Measurements from ENCODE around the gene FOXO1. TPM values are rescaled to one million over a fixed set of nuclear protein-coding genes. Genes with fewer than 3 reads are reported as not detected.

The FOXO1 gene
- total RNA-seq, 1 donor from 2014 or later: 50.4 TPM

GRCh38 chr13:40599124-40599523, 67.3 kb downstream of the FOXO1 start:
- intact Hi-C loops (cut with micrococcal nuclease): loop anchor here (1.0 to 5.0 kb wide), 3 partner anchors 14 to 532 kb away; no protein-coding TSS in a partner anchor
- POLR2A ChIA-PET: interaction anchor here (0.6 to 1.6 kb wide), 8 partner anchors 9 to 539 kb away, joined by 3 to 10 read pairs (median 4); no protein-coding TSS in a partner anchor
- no peak overlapping the region for H3K4me3 Mint-ChIP-seq
- CTCF ChIA-PET: interaction anchor here (1.3 kb wide), 1 partner anchor 83 kb away, joined by 3 read pairs; no protein-coding TSS in a partner anchor
- peaks cover 91% of the 10 kb centered on the region for H3K4me1 Mint-ChIP-seq
- TF ChIP-seq CTCF (IDR thresholded peaks at IDR 0.05): no peak
- no peaks in the 10 kb centered on the region for H3K27me3 Mint-ChIP-seq
- peaks cover 3% of the 10 kb centered on the region for H3K36me3 Mint-ChIP-seq (ENCODE audit: low read depth)
- ATAC-seq (ENCODE audit: low read depth) (peak; percentile 45), DNase-seq (no peak)
- H3K27ac Mint-ChIP-seq: peak overlapping the region; percentile 76
- H3K9me3 Mint-ChIP-seq: no peaks in the 10 kb centered on the region

- Mint-ChIP-seq H3K27ac (peak overlapping the region; percentile 76), H3K9me3 (no peaks in the 10 kb centered on the region), H3K36me3 (ENCODE audit: low read depth) (peaks cover 3% of the 10 kb centered on the region), H3K4me3 (no peak overlapping the region), H3K27me3 (no peaks in the 10 kb centered on the region), H3K4me1 (peaks cover 92% of the 10 kb centered on the region)
- DNase-seq: no peak
- CTCF ChIA-PET: interaction anchor here (1.3 kb wide), 1 partner anchor 84 kb away, joined by 3 read pairs; no protein-coding TSS in a partner anchor
- ATAC-seq (ENCODE audit: low read depth): no peak
- intact Hi-C loops (cut with micrococcal nuclease): loop anchor here (1.0 to 5.0 kb wide), 3 partner anchors 9 to 531 kb away; no protein-coding TSS in a partner anchor
- POLR2A ChIA-PET: interaction anchor here (0.7 to 1.6 kb wide), 5 partner anchors 9 to 539 kb away, joined by 3 to 10 read pairs (median 7); no protein-coding TSS in a partner anchor
- no peak for TF ChIP-seq CTCF (IDR thresholded peaks at IDR 0.05)
These were observed 67.9 kb downstream of the FOXO1 start for GRCh38 chr13:40598569-40598968.

GRCh38 chr13:40597735-40598365, 68.6 kb downstream of the FOXO1 start:
- Mint-ChIP-seq H3K36me3 (ENCODE audit: low read depth) (peaks cover 2% of the 10 kb centered on the region), H3K27ac (peak overlapping the region; percentile 76), H3K9me3 (no peaks in the 10 kb centered on the region), H3K4me1 (peaks cover 93% of the 10 kb centered on the region), H3K27me3 (no peaks in the 10 kb centered on the region), H3K4me3 (peak overlapping the region; percentile 28)
- intact Hi-C loops (cut with micrococcal nuclease): loop anchor here (1.0 to 5.0 kb wide), 3 partner anchors 9 to 531 kb away; no protein-coding TSS in a partner anchor
- CTCF ChIA-PET: interaction anchor here (1.3 kb wide), 1 partner anchor 85 kb away, joined by 3 read pairs; no protein-coding TSS in a partner anchor
- TF ChIP-seq CTCF (IDR thresholded peaks at IDR 0.05): no peak
- DNase-seq: no peak
- POLR2A ChIA-PET: interaction anchor here (1.1 to 1.6 kb wide), 4 partner anchors 8 to 538 kb away, joined by 3 to 10 read pairs (median 6); no protein-coding TSS in a partner anchor
- ATAC-seq (ENCODE audit: low read depth): no peak

- peak overlapping the region; percentile 66 for H3K27ac Mint-ChIP-seq
- DNase-seq (no peak), ATAC-seq (ENCODE audit: low read depth) (peak; percentile 64)
- CTCF ChIA-PET: interaction anchor here (0.9 kb wide), 1 partner anchor 654 kb away, joined by 3 read pairs; no protein-coding TSS in a partner anchor
- no peak for TF ChIP-seq CTCF (IDR thresholded peaks at IDR 0.05)
- no peaks in the 10 kb centered on the region for H3K9me3 Mint-ChIP-seq
- no peaks in the 10 kb centered on the region for H3K36me3 Mint-ChIP-seq (ENCODE audit: low read depth)
- H3K4me3 Mint-ChIP-seq: peak overlapping the region; percentile 26
- H3K4me1 Mint-ChIP-seq: peaks cover 95% of the 10 kb centered on the region
- intact Hi-C loops (cut with micrococcal nuclease): loop anchor here (5.0 kb wide), 1 partner anchor 529 kb away; no protein-coding TSS in a partner anchor
- no peaks in the 10 kb centered on the region for H3K27me3 Mint-ChIP-seq
- POLR2A ChIA-PET: interaction anchor here (0.8 to 1.0 kb wide), 3 partner anchors 15 to 115 kb away, joined by 3 to 4 read pairs (median 3); no protein-coding TSS in a partner anchor
These were observed 70.0 kb downstream of the FOXO1 start for GRCh38 chr13:40596484-40596883.

GRCh38 chr13:40595693-40596092, 70.7 kb downstream of the FOXO1 start:
- no peak for TF ChIP-seq CTCF (IDR thresholded peaks at IDR 0.05)
- Mint-ChIP-seq H3K36me3 (ENCODE audit: low read depth) (no peaks in the 10 kb centered on the region), H3K9me3 (no peaks in the 10 kb centered on the region), H3K27me3 (no peaks in the 10 kb centered on the region), H3K4me3 (peak overlapping the region; percentile 26), H3K4me1 (peaks cover 99% of the 10 kb centered on the region), H3K27ac (peak overlapping the region; percentile 73)
- ChIA-PET CTCF (interaction anchor here (0.9 kb wide), 1 partner anchor 653 kb away, joined by 3 read pairs; no protein-coding TSS in a partner anchor), POLR2A (interaction anchor here (0.8 to 1.0 kb wide), 3 partner anchors 14 to 114 kb away, joined by 3 to 4 read pairs (median 3); no protein-coding TSS in a partner anchor)
- intact Hi-C loops (cut with micrococcal nuclease): loop anchor here (5.0 kb wide), 1 partner anchor 528 kb away; no protein-coding TSS in a partner anchor
- ATAC-seq (ENCODE audit: low read depth) (no peak), DNase-seq (no peak)
